ENCODE results near the gene CELF2.

The CELF2 gene

GRCh38 chr10:11063856-11064255 lies 46.2 kb downstream of the CELF2 start:
- DNase-seq, result no peak

- no peak for DNase-seq
Measured at GRCh38 chr10:11064832-11065231, 47.2 kb downstream of the CELF2 start.

GRCh38 chr10:11065567-11065966 lies 47.9 kb downstream of the CELF2 start:
- no peak for DNase-seq

GRCh38 chr10:11066520-11066919 lies 48.8 kb downstream of the CELF2 start:
- no peak for DNase-seq

- DNase-seq, result no peak
Measured at GRCh38 chr10:11068861-11069633, 51.4 kb downstream of the CELF2 start.

GRCh38 chr10:11073410-11073809 lies 55.7 kb downstream of the CELF2 start:
- DNase-seq, result no peak

- no peak for DNase-seq
Measured at GRCh38 chr10:11074536-11075267, 57.0 kb downstream of the CELF2 start.

- no peak for DNase-seq
Measured at GRCh38 chr10:11076221-11076620, 58.5 kb downstream of the CELF2 start.

GRCh38 chr10:11080564-11080984 lies 62.9 kb downstream of the CELF2 start:
- no peak for DNase-seq

GRCh38 chr10:11081408-11081807 lies 63.7 kb downstream of the CELF2 start:
- DNase-seq, result no peak

- DNase-seq, result no peak
Measured at GRCh38 chr10:11082526-11082925, 64.9 kb downstream of the CELF2 start.

- no peak for DNase-seq
Measured at GRCh38 chr10:11083051-11083450, 65.4 kb downstream of the CELF2 start.

- DNase-seq, result no peak
Measured at GRCh38 chr10:11085545-11085944, 67.9 kb downstream of the CELF2 start.

GRCh38 chr10:11086177-11086840 lies 68.6 kb downstream of the CELF2 start:
- no peak for DNase-seq

- no peak for DNase-seq
Measured at GRCh38 chr10:11087372-11087771, 69.7 kb downstream of the CELF2 start.

- DNase-seq, result no peak
Measured at GRCh38 chr10:11088709-11089108, 71.0 kb downstream of the CELF2 start.

- no peak for DNase-seq
Measured at GRCh38 chr10:11089272-11089671, 71.6 kb downstream of the CELF2 start.

GRCh38 chr10:11091517-11092102 lies 73.9 kb downstream of the CELF2 start:
- no peak for DNase-seq

- no peak for DNase-seq
Measured at GRCh38 chr10:11093771-11094736, 76.4 kb downstream of the CELF2 start.

- no peak for DNase-seq
Measured at GRCh38 chr10:11095374-11095801, 77.7 kb downstream of the CELF2 start.

- no peak for DNase-seq
Measured at GRCh38 chr10:11096422-11096821, 78.8 kb downstream of the CELF2 start.

GRCh38 chr10:11097686-11098085 lies 80.0 kb downstream of the CELF2 start:
- no peak for DNase-seq
